ENCODE data around the gene RHPN2. TPM values are rescaled to one million over a fixed set of nuclear protein-coding genes. Genes with fewer than 3 reads are reported as not detected.

Gene RHPN2
- total and polyA plus RNA-seq, 2 donors (not counting 3 experiments of a cell fraction or from before 2014, with no cell fraction given): 2.3 to 2.7 TPM

DNA sequence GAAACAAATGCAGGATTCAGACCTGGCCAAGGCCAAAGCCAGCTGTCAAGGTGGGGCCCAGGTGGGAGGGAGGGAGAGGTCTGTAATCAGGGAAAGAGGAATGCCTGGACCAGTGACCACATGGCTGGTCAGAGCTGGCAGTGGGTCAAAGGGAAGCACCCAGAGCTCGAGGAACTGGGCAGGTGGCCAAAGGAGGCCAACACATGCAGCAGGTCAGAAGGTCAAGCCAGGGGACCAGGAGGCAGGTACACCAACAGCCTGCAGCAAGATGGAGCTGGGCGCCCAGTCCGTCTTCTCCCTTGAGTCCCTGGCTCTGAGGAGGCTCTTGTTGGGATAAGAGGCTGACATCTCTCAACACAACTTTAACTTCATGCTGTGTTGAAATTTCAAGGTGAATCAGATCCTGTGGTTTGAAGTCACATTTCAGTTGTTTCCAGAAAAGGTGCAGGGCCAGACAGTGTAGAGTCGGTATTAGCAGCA lies 33.4 kb upstream of the RHPN2 start:
- FAIRE-seq (no peak), DNase-seq (ENCODE audit: low read depth, low spot score) (no peak)
- Histone ChIP-seq H3K9me3 (replicated peaks; ENCODE audit: control insufficient read depth, insufficient read depth, low read length) (no peaks in the 10 kb centered on the region), H3K27ac (ENCODE audit: insufficient read depth, low read depth, low read length) (no peak overlapping the region), H3K4me1 (ENCODE audit: control insufficient read depth, extremely low read depth, insufficient read depth, low read length) (no peaks in the 10 kb centered on the region), H3K9me1 (replicated peaks; ENCODE audit: control insufficient read depth, extremely low read depth, insufficient read depth, low read length) (no peaks in the 10 kb centered on the region), H3K4me2 (ENCODE audit: insufficient read depth, low read length) (no peak overlapping the region), H3K36me3 (ENCODE audit: control insufficient read depth in 2 of 2, extremely low read depth in 1 of 2, insufficient read depth in 2 of 2, low read length in 2 of 2) (peaks cover 11 to 15% of the 10 kb centered on the region in 2 experiments), H3K4me3 (replicated peaks in 1 of 3; ENCODE audit: insufficient read depth in 1 of 3, low read depth in 1 of 3, low read length in 3 of 3) (no peak overlapping the region), H3K79me2 (ENCODE audit: control insufficient read depth, insufficient read depth, low read length) (no peaks in the 10 kb centered on the region), H3K27me3 (ENCODE audit: control insufficient read depth in 2 of 2, insufficient read depth in 2 of 2, low read length in 2 of 2) (no peaks in the 10 kb centered on the region), H2AFZ (ENCODE audit: low read depth, low read length) (no peak overlapping the region), H3K9ac (replicated peaks; ENCODE audit: extremely low read depth, insufficient read depth, low read length) (no peak overlapping the region), H4K20me1 (replicated peaks; ENCODE audit: control insufficient read depth, extremely low read depth, insufficient read depth, low read length) (no peaks in the 10 kb centered on the region)
- BruUV-seq (replicated peaks): no TSS peak
- ChIA-PET CTCF (no interaction called here), POLR2A (no interaction called here)
- dilution Hi-C loops (cut with MboI; ENCODE audit: extremely low pct_ligation_motif_present, low sequenced_read_pairs): no loop called here
- intact Hi-C loops (cut with micrococcal nuclease): no loop called here
- TF ChIP-seq, protein P1, sequence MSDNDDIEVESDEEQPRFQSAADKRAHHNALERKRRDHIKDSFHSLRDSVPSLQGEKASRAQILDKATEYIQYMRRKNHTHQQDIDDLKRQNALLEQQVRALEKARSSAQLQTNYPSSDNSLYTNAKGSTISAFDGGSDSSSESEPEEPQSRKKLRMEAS (IDR thresholded peaks at IDR 0.05; ENCODE audit: insufficient read depth, insufficient read length): no peak
- TF ChIP-seq FOS (IDR thresholded peaks at IDR 0.05; ENCODE audit: borderline replicate concordance, insufficient read depth, low read length): no peak
- TF ChIP-seq POLR2A (IDR thresholded peaks at IDR 0.05; ENCODE audit: low read depth, low read length): no peak
- no peak for TF ChIP-seq MYC (IDR thresholded peaks at IDR 0.05; ENCODE audit: low read depth, low read length)
- TF ChIP-seq, protein P2, sequence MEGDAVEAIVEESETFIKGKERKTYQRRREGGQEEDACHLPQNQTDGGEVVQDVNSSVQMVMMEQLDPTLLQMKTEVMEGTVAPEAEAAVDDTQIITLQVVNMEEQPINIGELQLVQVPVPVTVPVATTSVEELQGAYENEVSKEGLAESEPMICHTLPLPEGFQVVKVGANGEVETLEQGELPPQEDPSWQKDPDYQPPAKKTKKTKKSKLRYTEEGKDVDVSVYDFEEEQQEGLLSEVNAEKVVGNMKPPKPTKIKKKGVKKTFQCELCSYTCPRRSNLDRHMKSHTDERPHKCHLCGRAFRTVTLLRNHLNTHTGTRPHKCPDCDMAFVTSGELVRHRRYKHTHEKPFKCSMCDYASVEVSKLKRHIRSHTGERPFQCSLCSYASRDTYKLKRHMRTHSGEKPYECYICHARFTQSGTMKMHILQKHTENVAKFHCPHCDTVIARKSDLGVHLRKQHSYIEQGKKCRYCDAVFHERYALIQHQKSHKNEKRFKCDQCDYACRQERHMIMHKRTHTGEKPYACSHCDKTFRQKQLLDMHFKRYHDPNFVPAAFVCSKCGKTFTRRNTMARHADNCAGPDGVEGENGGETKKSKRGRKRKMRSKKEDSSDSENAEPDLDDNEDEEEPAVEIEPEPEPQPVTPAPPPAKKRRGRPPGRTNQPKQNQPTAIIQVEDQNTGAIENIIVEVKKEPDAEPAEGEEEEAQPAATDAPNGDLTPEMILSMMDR (IDR thresholded peaks at IDR 0.05; ENCODE audit: extremely low read depth in 1 of 2, insufficient read depth in 1 of 2, low read depth in 1 of 2, low read length in 2 of 2): no peak
- TF ChIP-seq POLR2AphosphoS5 (IDR thresholded peaks at IDR 0.05; ENCODE audit: insufficient read depth, low read depth, low read length): no peak
- no peak for TF ChIP-seq JUN (IDR thresholded peaks at IDR 0.05; ENCODE audit: borderline replicate concordance, insufficient read depth, insufficient read length, low read depth)
- TF ChIP-seq EZH2 (IDR thresholded peaks at IDR 0.05; ENCODE audit: borderline replicate concordance, low read depth, low read length, severe bottlenecking): no peak
- no peak for TF ChIP-seq GATA2 (IDR thresholded peaks at IDR 0.05; ENCODE audit: insufficient read depth, insufficient read length, low read depth, low read length)
